Ishikawa (cell line): Measurements from ENCODE around the gene ASXL1.

Experiments
- CEBPB ChIP-seq: IDR thresholded peaks from 2 replicates; pipeline ENCODE4 v1.6.1; 2012
- CREB1 ChIP-seq: IDR thresholded peaks from 2 replicates; pipeline ENCODE4 v1.6.1; 2012; ENCODE audit warnings: low read depth
- EGR1 ChIP-seq: IDR thresholded peaks from 2 replicates; pipeline ENCODE4 v1.6.1; 2012
- EP300 ChIP-seq: IDR thresholded peaks from 2 replicates; pipeline ENCODE4 v1.6.1; 2012; ENCODE audit warnings: borderline replicate concordance
- FOXM1 ChIP-seq: IDR thresholded peaks from 2 replicates; pipeline ENCODE4 v1.6.1; 2012; ENCODE audit warnings: low read depth, borderline replicate concordance
- MAX ChIP-seq: IDR thresholded peaks from 2 replicates; pipeline ENCODE4 v1.6.1; 2012
- NFIC ChIP-seq: IDR thresholded peaks from 2 replicates; pipeline ENCODE4 v1.6.1; 2012
- RAD21 ChIP-seq: IDR thresholded peaks from 2 replicates; pipeline ENCODE4 v1.6.1; 2012; ENCODE audit warnings: low read depth
- REST ChIP-seq: IDR thresholded peaks from 2 replicates; pipeline ENCODE4 v1.6.1; 2012; ENCODE audit warnings: low read depth, mild to moderate bottlenecking
- TAF1 ChIP-seq: IDR thresholded peaks from 2 replicates; pipeline ENCODE4 v1.6.1; 2012; ENCODE audit warnings: low read depth, mild to moderate bottlenecking
- TCF12 ChIP-seq: IDR thresholded peaks from 2 replicates; pipeline ENCODE4 v1.6.1; 2012; ENCODE audit warnings: low read depth
- TEAD4 ChIP-seq: IDR thresholded peaks from 2 replicates; pipeline ENCODE4 v1.6.1; 2012
- USF1 ChIP-seq: IDR thresholded peaks from 2 replicates; pipeline ENCODE4 v1.6.1; 2012
- YY1 ChIP-seq: IDR thresholded peaks from 2 replicates; pipeline ENCODE4 v1.6.1; 2012; ENCODE audit warnings: low read depth
- ZBTB7A ChIP-seq: IDR thresholded peaks from 2 replicates; pipeline ENCODE4 v1.6.1; 2012; ENCODE audit warnings: low read depth

ASXL1 gene

GRCh38 chr20:32315891-32316290, 42.2 kb upstream of the ASXL1 start:
- TF ChIP-seq CEBPB (no peak), TCF12 (no peak), USF1 (no peak), RAD21 (no peak), YY1 (no peak), TAF1 (no peak), FOXM1 (no peak), NFIC (no peak)

- TF ChIP-seq RAD21 = no peak
- TF ChIP-seq NFIC = no peak
- TF ChIP-seq TEAD4 = no peak
- no peak for TF ChIP-seq EGR1
- TF ChIP-seq USF1 = no peak
- no peak for TF ChIP-seq TAF1
- no peak for TF ChIP-seq CEBPB
- no peak for TF ChIP-seq REST
- no peak for TF ChIP-seq TCF12
- no peak for TF ChIP-seq FOXM1
- no peak for TF ChIP-seq CREB1
- TF ChIP-seq YY1 = no peak
- no peak for TF ChIP-seq MAX
- TF ChIP-seq ZBTB7A = no peak
- no peak for TF ChIP-seq EP300
These were observed 41.5 kb upstream of the ASXL1 start for GRCh38 chr20:32316667-32317066.

- TF ChIP-seq ZBTB7A = no peak
- TF ChIP-seq TCF12 = no peak
- no peak for TF ChIP-seq FOXM1
- no peak for TF ChIP-seq MAX
- TF ChIP-seq EGR1 = no peak
- no peak for TF ChIP-seq EP300
- TF ChIP-seq CREB1 = no peak
- TF ChIP-seq REST = no peak
- TF ChIP-seq RAD21 = no peak
- no peak for TF ChIP-seq NFIC
- no peak for TF ChIP-seq YY1
- no peak for TF ChIP-seq CEBPB
- no peak for TF ChIP-seq TAF1
- no peak for TF ChIP-seq TEAD4
- TF ChIP-seq USF1 = no peak
These were observed 39.0 kb upstream of the ASXL1 start for GRCh38 chr20:32319100-32319499.

- TF ChIP-seq CEBPB = no peak
- no peak for TF ChIP-seq NFIC
- no peak for TF ChIP-seq YY1
- TF ChIP-seq EGR1 = no peak
- no peak for TF ChIP-seq TEAD4
- TF ChIP-seq EP300 = no peak
- no peak for TF ChIP-seq TCF12
- TF ChIP-seq FOXM1 = no peak
- no peak for TF ChIP-seq CREB1
- no peak for TF ChIP-seq RAD21
- no peak for TF ChIP-seq REST
- TF ChIP-seq USF1 = no peak
- TF ChIP-seq MAX = no peak
- no peak for TF ChIP-seq ZBTB7A
- no peak for TF ChIP-seq TAF1
These were observed 37.8 kb upstream of the ASXL1 start for GRCh38 chr20:32320305-32320704.
